SK-N-SH (cell line): ENCODE data around the gene P4HTM.

Experiments used
- CHD2 ChIP-seq: fragments of 150-350 bp; IDR thresholded peaks from 2 replicates; pipeline ENCODE4 v1.6.1; 2018; ENCODE audit warnings: low read length; ENCODE audit not compliant: partially characterized antibody
- CTCF ChIP-seq: fragments of 200-600 bp; sonication (generic); IDR thresholded peaks from 2 replicates; pipeline ENCODE4 v1.6.1; 2017; ENCODE audit warnings: antibody characterized with exemption, mild to moderate bottlenecking, moderate library complexity
- EP300 ChIP-seq, 2 experiments: IDR thresholded peaks; 2 replicates each; pipeline versions ENCODE4 v1.4.0 to v1.6.1; 2012; ENCODE audit warnings: borderline replicate concordance in 1 of 2, low read depth in 1 of 2, low read length in 1 of 2
- EZH2phosphoT487 ChIP-seq: fragments of 200-600 bp; sonication (generic); IDR thresholded peaks from 2 replicates; pipeline ENCODE4 v1.6.1; 2017; ENCODE audit warnings: low read depth, mixed run types, mild to moderate bottlenecking, antibody characterized with exemption, moderate library complexity, borderline replicate concordance
- GATA2 ChIP-seq: sonication (generic); formaldehyde crosslinking; IDR thresholded peaks from 2 replicates; pipeline ENCODE4 v1.5.0; 2020; ENCODE audit warnings: mild to moderate bottlenecking, missing genetic modification reagents
- MAX ChIP-seq: IDR thresholded peaks from 2 replicates; pipeline ENCODE4 v1.4.0; 2012; ENCODE audit warnings: low read depth
- NFIC ChIP-seq: IDR thresholded peaks from 2 replicates; pipeline ENCODE4 v1.4.0; 2012; ENCODE audit warnings: borderline replicate concordance
- POLR2AphosphoS5 ChIP-seq: IDR thresholded peaks from 2 replicates; pipeline ENCODE4 v1.6.1; 2012; ENCODE audit warnings: low read depth, low read length
- RXRA ChIP-seq: IDR thresholded peaks from 2 replicates; pipeline ENCODE4 v1.4.0; 2012; ENCODE audit warnings: low read depth, mild to moderate bottlenecking, borderline replicate concordance
- SMC3 ChIP-seq: IDR thresholded peaks from 2 replicates; pipeline ENCODE4 v1.6.1; 2012; ENCODE audit warnings: low read depth, low read length, improper control_type of control experiment
- TCF12 ChIP-seq: IDR thresholded peaks from 2 replicates; pipeline ENCODE4 v1.4.0; 2012
- USF1 ChIP-seq: IDR thresholded peaks from 2 replicates; pipeline ENCODE4 v1.4.0; 2012; ENCODE audit warnings: low read depth, borderline replicate concordance
- USF2 ChIP-seq: fragments of 150-350 bp; IDR thresholded peaks from 2 replicates; pipeline ENCODE4 v1.6.1; 2017; ENCODE audit warnings: antibody characterized with exemption, low read length, low read depth, borderline replicate concordance

GRCh38 chr3:48997714-48998637, 7.9 kb downstream of the P4HTM start:
- TF ChIP-seq CTCF (no peak), POLR2AphosphoS5 (no peak), RXRA (no peak), USF2 (no peak), MAX (no peak), TCF12 (no peak), EZH2phosphoT487 (no peak), GATA2 (CRISPR knock-in tag) (no peak), EP300 (IDR thresholded peaks at IDR 0.05; ENCODE audit: borderline replicate concordance in 1 of 2, low read depth in 1 of 2, low read length in 1 of 2) (no peak), SMC3 (no peak), NFIC (no peak), USF1 (no peak), CHD2 (no peak)
